ENCODE measurements around the gene TNP1.

DNA sequence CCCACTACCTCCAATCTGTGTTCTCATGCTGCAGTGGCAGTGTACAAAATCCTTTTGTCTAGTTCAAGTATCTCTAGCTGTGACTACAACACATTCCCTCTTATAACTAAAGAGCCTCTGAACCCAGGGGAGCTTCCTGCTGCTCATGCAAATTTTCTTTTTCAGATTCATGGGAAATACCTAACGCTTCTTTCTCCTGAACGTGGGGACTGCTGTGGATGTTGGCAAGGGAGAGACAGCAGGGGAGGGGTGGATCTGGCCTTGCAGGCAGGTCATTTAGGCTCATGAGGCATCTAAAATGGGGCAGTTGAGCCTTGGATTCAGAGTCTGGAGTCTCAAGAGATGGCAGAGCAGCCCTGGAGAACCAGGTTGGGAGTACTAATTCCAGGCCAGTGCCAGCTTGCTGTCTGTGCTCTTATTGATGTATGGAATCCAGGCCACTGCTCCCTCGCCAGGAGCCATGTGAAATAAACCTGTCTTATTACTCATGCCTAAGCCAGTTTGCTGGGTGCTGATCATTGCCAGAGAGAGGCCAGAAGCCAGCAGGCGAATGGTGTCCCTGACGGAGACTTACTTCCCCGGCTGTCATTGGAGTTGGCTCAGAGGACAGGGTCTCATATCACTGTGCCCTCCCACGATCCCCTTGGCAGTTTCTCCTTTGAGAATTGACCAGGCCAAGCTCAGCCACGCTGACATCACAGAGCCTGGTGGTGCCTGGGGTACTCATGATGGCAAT lies 29.2 kb upstream of the TNP1 start:
- TF ChIP-seq, protein P1, sequence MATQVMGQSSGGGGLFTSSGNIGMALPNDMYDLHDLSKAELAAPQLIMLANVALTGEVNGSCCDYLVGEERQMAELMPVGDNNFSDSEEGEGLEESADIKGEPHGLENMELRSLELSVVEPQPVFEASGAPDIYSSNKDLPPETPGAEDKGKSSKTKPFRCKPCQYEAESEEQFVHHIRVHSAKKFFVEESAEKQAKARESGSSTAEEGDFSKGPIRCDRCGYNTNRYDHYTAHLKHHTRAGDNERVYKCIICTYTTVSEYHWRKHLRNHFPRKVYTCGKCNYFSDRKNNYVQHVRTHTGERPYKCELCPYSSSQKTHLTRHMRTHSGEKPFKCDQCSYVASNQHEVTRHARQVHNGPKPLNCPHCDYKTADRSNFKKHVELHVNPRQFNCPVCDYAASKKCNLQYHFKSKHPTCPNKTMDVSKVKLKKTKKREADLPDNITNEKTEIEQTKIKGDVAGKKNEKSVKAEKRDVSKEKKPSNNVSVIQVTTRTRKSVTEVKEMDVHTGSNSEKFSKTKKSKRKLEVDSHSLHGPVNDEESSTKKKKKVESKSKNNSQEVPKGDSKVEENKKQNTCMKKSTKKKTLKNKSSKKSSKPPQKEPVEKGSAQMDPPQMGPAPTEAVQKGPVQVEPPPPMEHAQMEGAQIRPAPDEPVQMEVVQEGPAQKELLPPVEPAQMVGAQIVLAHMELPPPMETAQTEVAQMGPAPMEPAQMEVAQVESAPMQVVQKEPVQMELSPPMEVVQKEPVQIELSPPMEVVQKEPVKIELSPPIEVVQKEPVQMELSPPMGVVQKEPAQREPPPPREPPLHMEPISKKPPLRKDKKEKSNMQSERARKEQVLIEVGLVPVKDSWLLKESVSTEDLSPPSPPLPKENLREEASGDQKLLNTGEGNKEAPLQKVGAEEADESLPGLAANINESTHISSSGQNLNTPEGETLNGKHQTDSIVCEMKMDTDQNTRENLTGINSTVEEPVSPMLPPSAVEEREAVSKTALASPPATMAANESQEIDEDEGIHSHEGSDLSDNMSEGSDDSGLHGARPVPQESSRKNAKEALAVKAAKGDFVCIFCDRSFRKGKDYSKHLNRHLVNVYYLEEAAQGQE (IDR thresholded peaks at IDR 0.05; ENCODE audit: insufficient replicate concordance, low read depth): no peak
- TF ChIP-seq, protein P2, sequence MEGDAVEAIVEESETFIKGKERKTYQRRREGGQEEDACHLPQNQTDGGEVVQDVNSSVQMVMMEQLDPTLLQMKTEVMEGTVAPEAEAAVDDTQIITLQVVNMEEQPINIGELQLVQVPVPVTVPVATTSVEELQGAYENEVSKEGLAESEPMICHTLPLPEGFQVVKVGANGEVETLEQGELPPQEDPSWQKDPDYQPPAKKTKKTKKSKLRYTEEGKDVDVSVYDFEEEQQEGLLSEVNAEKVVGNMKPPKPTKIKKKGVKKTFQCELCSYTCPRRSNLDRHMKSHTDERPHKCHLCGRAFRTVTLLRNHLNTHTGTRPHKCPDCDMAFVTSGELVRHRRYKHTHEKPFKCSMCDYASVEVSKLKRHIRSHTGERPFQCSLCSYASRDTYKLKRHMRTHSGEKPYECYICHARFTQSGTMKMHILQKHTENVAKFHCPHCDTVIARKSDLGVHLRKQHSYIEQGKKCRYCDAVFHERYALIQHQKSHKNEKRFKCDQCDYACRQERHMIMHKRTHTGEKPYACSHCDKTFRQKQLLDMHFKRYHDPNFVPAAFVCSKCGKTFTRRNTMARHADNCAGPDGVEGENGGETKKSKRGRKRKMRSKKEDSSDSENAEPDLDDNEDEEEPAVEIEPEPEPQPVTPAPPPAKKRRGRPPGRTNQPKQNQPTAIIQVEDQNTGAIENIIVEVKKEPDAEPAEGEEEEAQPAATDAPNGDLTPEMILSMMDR (IDR thresholded peaks at IDR 0.05; ENCODE audit: insufficient read depth, low read length): no peak
- no peak for TF ChIP-seq POLR2AphosphoS5 (IDR thresholded peaks at IDR 0.05; ENCODE audit: low read depth)
- TF ChIP-seq GABPA (IDR thresholded peaks at IDR 0.05; ENCODE audit: low read depth): no peak

Measured in HL-60 (cell line).